UCSD-AML1 (cell line): ENCODE data around the gene TXNDC2.
"Not testable (repeated sequence)": the region's sequence is repeated elsewhere in the genome, so short reads cannot be mapped to it uniquely, and the experiment has no call there.

Source experiments
- DNase-seq: peaks from one replicate; lab custom pipeline; 2025; ENCODE audit not compliant: unreplicated experiment; lab: John Stamatoyannopoulos, UW

TXNDC2 gene

DNA sequence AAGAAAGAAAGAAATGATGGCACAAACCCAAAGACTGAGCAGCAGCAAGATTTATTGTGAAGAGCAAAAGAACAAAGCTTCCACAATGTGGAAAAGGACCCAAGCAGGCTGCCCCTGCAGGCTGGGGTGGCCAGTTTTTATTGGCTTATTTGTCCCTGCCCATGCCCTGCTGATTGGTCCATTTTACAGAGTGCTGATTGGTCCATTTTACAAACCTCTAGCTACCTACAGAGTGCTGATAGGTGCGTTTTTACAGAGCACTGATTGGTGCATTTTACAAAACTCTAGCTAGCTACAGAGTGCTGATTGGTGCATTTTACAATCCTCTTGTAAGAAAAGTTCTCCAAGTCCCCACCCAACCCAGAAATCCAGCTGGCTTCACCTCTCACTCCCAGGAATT, 26.5 kb downstream of the TXNDC2 start:
- DNase-seq = not testable (repeated sequence)

GRCh38 chr18:9913151-9913525, 27.4 kb downstream of the TXNDC2 start:
- DNase-seq = no peak

- peak; percentile 98 for DNase-seq
Measured at GRCh38 chr18:9913526-9914333, 28.0 kb downstream of the TXNDC2 start, which contains the start of gene VAPA. VAPA (plus strand) TSS chr18:9914016; CDS start chr18:9914257, 241 bp downstream.

- DNase-seq = no peak
Measured at GRCh38 chr18:9914334-9914583, 28.5 kb downstream of the TXNDC2 start.

GRCh38 chr18:9914584-9915290, 29.0 kb downstream of the TXNDC2 start:
- DNase-seq = peak; percentile 59

DNA sequence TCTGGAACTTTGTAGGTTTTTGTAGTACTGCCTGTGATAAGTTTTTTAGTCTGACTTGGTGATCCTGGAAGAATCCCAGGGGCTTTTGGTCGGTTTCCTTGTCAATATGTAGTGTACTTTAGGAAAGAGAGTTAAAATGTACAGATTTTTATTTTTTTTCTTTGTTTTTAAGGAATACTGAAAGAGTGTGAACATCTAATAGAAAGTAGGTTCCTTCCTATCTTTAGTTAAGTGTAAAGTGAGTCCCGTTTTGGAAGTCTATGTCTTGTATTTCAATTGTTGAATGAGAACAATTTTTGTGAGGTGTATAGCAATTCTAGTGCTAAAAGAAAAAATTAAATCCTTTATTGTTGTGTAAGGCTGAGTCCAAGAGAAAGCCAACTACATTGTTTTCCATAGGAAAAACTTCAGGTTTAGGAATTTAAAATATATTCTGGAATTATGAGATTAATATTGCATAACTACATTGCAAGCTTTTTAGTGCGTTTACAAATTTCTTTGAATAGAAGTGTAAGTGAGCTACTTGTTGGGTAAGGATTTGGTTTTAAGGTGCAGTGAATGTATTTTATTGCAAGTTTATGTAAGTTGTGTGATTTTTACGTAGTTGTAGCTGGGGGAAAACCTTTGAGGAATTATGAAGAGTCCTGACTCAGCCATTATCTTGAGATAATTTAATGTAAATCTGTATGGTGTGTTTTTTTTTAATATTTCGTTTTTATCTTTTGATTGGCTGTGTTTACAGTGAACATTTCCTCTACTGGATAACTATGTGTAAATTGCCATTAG, 29.7 kb downstream of the TXNDC2 start:
- no peak for DNase-seq

DNA sequence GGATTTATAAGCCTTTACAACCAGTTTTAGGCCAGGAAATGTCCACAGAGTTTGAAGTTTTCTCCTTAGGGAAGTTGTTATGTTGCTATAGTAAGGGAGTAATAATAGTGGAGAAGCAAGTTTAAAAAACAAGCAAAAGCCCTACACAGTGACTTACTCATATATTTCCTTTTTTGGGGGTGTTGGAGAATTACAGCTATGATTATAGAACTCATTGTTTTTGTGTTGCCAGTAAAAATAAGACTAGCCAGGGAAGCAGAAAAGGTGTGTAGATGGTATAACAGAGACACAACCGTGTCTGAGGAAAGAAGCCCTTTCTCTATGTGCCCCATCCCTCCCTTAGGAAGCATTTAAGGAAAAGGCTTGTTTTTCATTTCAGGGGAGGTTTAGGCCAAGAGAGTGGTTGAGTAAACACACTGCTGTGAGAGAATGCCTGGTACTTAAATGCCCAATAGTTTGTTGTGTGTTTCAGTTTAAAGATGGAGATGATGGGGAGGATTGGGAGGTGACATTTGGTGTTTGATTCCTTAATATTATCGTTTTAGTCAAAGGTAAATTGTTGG, 30.4 kb downstream of the TXNDC2 start:
- no peak for DNase-seq

DNA sequence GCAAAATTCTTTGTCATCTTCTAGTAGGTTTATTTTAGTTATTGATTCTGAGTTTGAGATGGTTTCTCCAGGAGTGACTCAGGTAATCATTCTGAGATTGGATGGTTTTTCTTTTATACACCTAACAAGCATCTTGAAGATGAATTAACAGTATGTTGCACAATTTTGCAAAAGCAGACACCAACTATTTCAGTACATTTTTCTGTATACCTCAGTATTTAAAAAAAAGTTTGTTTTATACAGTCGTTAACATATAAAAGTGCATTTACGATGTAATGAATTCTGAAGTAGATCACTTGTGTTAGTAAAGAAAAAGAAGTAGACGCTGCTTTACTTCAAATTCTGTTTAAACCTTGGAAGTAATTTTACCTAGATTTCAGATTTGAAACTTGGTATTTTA, 31.0 kb downstream of the TXNDC2 start:
- DNase-seq = no peak

DNA sequence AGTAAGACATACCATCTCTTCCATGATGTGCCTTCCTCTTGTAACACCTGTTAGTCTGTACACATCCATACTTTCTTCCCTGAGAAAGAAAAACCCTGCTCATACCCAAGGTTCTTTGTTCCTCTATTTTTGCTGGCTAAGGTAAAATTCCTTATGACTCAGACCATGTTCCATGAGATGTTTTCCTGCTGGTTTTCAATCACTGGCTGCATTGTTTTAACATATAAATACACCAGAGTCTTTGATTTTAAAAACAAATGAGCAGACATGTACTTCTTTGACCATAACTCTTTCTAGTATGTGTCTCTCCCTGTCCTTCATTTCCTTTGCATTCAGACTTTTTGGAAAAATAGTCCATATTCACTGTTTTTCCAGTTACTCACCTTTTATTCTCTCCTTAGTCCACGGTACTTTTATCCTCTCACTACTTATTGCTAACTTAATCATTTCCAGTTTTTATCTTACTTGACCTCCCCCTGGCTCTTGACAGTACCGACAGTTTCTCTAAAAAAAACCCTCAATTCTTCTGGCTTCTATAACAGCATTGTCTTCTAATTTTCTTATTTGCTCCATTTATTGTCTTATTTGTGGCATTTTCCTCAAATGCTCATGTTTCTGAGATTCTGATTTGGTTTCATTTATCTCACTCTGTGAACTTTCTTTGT, 32.4 kb downstream of the TXNDC2 start:
- no peak for DNase-seq

GRCh38 chr18:9919564-9920232, 33.9 kb downstream of the TXNDC2 start:
- no peak for DNase-seq

DNA sequence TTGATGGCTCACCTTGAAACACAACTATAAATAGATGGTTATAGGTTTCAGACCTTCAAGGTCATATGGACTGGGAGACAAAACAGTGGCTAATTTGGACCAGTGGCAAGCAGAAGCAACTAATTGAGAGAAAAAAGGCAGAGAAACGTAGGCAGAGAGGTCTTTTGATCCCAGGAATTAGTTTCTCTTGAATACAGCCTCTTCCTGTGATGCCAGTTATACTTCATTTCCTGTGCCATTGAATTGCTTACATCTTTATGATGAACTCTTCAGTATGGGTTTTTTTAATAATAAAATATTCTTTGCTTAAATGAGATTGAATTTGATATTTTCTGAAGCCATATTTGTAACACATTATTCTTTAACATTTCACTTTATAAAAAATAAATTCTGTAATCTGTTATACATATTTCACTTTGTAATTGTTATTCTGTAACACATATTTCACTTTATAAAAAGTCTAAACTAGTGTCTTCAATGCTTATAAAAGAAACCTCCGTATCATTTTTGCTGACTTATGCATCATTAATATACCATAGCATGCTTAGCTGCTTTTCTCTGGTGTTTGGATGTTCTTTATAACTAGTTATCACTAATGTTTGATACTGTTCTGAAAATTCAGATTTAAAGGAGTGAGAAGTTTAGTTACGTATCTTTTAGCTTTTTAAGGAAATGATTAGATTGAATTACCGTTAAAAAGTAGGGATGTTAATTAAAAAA, 37.0 kb downstream of the TXNDC2 start:
- no peak for DNase-seq

DNA sequence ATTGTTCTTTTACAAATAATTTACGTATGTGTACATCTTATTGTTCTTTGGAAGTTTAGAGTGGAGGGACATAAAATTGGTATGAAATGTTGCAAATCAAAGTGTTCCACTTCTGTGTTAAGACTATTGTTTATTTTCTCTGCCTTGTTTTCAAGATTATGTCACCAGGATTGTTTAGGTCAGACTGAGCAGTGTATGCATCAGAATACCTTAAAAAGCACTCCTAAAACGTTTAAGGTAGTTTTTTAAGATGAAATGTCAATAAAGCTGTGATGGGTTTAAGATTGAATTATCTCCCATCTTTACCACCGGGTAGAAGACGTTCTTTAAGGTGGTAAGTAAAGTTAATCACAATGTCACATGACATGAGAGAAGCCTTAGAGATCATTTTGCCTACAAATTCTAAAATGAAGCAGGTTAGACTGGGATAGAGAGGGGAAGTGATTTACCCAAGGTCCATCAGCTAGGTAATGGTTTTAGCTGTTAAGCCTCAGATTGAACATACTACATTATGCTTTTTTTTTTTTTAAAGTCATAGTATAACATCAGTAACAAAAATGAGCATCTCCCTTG, 38.7 kb downstream of the TXNDC2 start:
- DNase-seq = no peak

DNA sequence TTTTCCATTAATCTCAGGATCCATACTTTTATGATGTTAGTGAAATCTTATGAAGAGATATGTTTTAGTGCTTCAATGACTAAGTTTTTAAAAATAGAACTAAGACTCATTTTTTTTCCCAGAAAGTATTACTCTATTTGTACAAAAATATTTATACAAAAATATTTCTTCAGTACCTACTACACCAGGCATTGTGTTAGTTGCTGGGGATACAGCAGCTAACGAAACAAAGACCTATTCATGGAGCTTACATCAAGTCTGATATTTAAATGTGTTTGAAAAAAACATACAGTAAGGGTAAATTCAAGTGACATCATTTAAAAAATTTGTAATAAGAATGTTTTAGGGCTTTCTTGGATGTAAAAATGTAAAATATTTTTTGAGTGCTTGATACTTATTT, 39.6 kb downstream of the TXNDC2 start:
- no peak for DNase-seq

DNA sequence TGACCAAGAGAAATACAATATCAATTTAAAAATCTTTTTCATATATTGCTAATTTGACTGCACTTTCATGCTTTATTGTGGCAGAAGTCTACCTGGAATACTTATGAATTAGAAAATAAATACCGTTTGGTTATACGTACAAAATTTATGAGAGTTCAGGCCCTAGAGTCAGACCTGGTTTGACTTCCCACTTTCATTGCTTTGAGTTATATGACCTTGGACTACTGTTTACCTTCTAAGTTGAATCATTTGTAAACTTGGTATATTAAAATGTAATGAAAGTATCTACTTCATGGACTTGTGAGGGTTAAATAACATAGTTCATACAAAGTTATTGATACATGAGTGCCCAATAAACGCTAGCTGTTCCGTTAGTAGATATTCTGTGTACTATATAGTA, 40.0 kb downstream of the TXNDC2 start:
- DNase-seq = no peak

- DNase-seq = no peak
Measured at GRCh38 chr18:9926223-9926894, 40.6 kb downstream of the TXNDC2 start.

GRCh38 chr18:9926977-9927376, 41.2 kb downstream of the TXNDC2 start:
- DNase-seq = no peak

DNA sequence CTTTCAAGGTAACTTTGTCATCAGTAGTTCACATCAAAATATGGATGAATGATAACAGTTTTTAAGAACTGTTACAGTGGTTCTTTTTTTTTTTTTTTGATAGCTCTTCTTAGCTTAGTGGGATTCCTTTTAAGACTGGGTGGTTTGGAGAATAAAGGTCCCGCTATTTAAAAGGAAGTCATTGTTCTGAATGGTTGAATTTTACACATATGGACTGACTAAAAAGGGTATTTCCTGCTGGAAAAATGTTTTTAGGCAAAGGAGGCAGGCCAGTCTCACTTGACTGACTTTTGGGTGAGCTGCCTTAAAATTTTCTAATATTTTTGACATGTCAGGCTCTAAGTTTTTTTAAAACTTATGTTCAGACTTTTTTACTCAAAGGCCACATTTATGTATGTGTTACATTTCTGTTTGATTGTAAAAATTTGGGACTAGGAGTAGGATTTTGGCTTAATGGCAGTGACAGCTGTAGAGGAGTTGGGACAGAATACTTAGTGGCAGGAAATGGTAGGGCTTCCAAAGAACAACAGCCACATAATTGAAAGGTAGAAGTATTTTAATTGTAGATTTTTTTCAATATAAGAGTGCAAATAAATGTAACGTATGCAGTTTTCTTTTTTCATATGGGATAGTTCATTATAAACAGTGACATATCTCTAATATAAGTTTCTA, 41.8 kb downstream of the TXNDC2 start:
- no peak for DNase-seq

DNA sequence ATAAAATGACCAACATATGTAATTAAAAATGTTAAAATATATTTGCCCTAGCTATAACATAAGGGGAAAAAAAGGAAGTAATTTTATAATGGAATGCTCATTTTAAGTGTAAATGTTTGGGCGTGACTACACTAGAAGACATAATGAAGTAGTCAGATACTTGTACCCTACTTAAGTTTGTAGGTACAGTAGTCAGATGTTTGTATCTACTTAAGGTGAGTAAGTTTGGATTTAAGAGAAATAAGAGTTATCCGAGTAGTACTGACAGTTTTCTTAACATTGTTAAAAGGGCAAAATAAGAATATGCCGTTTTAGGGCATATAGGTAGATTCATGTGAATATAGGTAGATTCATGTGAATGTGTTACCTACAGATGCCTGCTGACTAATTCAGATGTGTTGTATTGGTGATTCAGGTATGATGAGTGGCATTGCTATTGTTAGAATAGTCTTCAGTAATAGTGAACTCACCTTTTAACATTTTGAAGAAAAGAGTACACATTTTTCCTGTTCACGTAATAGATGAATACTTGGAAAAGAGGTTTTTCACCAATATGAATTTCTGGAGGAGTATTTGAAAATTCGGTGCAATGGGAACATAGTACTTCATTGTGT, 43.0 kb downstream of the TXNDC2 start:
- DNase-seq = no peak
